Transverse colon (tissue), 4 donors: ENCODE data around the gene PTPN7.

Source experiments
- POLR2A ChIP-seq: fragments of 450-650 bp; IDR thresholded peaks from one replicate; pipeline ENCODE4 v1.6.1; 2016; ENCODE audit warnings: antibody characterized with exemption, mild to moderate bottlenecking, moderate library complexity
- POLR2AphosphoS5 ChIP-seq, 3 donors: sonication (generic); formaldehyde crosslinking; IDR thresholded peaks; one replicate each; pipeline ENCODE4 v1.6.1; 2016; ENCODE audit warnings: antibody characterized with exemption in 3 of 3
- TF ChIP-seq, protein P1 (sequence below), 5 experiments: fragments of 200-600 bp in 3 of 5; fragments of 450-650 bp in 2 of 5; sonication (generic) in 3 of 5; IDR thresholded peaks; 1 replicate in 2 of 5; 2 replicates in 3 of 5; pipeline ENCODE4 v1.5.1; 2016 to 2017; ENCODE audit warnings: antibody characterized with exemption in 5 of 5, inconsistent platforms in 3 of 5, mild to moderate bottlenecking in 2 of 5, moderate library complexity in 1 of 5

- TF ChIP-seq, protein P1, sequence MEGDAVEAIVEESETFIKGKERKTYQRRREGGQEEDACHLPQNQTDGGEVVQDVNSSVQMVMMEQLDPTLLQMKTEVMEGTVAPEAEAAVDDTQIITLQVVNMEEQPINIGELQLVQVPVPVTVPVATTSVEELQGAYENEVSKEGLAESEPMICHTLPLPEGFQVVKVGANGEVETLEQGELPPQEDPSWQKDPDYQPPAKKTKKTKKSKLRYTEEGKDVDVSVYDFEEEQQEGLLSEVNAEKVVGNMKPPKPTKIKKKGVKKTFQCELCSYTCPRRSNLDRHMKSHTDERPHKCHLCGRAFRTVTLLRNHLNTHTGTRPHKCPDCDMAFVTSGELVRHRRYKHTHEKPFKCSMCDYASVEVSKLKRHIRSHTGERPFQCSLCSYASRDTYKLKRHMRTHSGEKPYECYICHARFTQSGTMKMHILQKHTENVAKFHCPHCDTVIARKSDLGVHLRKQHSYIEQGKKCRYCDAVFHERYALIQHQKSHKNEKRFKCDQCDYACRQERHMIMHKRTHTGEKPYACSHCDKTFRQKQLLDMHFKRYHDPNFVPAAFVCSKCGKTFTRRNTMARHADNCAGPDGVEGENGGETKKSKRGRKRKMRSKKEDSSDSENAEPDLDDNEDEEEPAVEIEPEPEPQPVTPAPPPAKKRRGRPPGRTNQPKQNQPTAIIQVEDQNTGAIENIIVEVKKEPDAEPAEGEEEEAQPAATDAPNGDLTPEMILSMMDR (IDR thresholded peaks at IDR 0.05): no peak
- TF ChIP-seq POLR2A (no peak), POLR2AphosphoS5 (IDR thresholded peaks at IDR 0.05) (no peak)
Observed at GRCh38 chr1:202140833-202141232, 19.6 kb downstream of the PTPN7 start.
